Neural crest cell (in vitro differentiated cells): ENCODE measurements around the gene PRSS21. TPM values are rescaled to one million over a fixed set of nuclear protein-coding genes. Genes with fewer than 3 reads are reported as not detected.

Experiments
- DNase-seq: peaks from one replicate; pipeline ENCODE4 v3.0.0; 2021; ENCODE audit warnings: low read depth, mixed read lengths, low spot score
- H3K27ac Mint-ChIP-seq: one replicate; pipeline ENCODE4 v1.8.0; 2021; ENCODE audit warnings: mild to moderate bottlenecking, mixed read lengths; ENCODE audit not compliant: unreplicated experiment
- H3K27me3 Mint-ChIP-seq: 2 replicates; pipeline ENCODE4 v1.8.0; 2021; ENCODE audit warnings: low read depth, mild to moderate bottlenecking, mixed read lengths
- H3K36me3 Mint-ChIP-seq: 2 replicates; pipeline ENCODE4 v1.8.0; 2021; ENCODE audit warnings: low read depth, mild to moderate bottlenecking, mixed read lengths
- H3K4me1 Mint-ChIP-seq: 2 replicates; pipeline ENCODE4 v1.8.0; 2021; ENCODE audit warnings: mixed read lengths
- H3K4me3 Mint-ChIP-seq: one replicate; pipeline ENCODE4 v1.8.0; 2021; ENCODE audit warnings: mild to moderate bottlenecking, mixed read lengths
- H3K9me3 Mint-ChIP-seq: 2 replicates; pipeline ENCODE4 v1.8.0; 2021; ENCODE audit warnings: mixed read lengths
- CTCF ChIP-seq: fragments of 200-600 bp; sonication (generic); conservative IDR thresholded peaks from 2 replicates; pipeline ENCODE4 v1.5.0; 2021; ENCODE audit warnings: antibody characterized with exemption, mild to moderate bottlenecking
- total RNA-seq: library from RNA; stranded (reverse); gene quantifications from 2 replicates; pipeline ENCODE4 v1.2.1, GENCODE V29; 2021

Gene PRSS21
- total RNA-seq, 1 donor from 2014 or later: not detected

- H3K9me3 Mint-ChIP-seq: no peaks in the 10 kb centered on the region
- peaks cover 82% of the 10 kb centered on the region for H3K27me3 Mint-ChIP-seq
- H3K4me3 Mint-ChIP-seq: peak overlapping the region; percentile 90
- H3K4me1 Mint-ChIP-seq: no peaks in the 10 kb centered on the region
- H3K36me3 Mint-ChIP-seq: no peaks in the 10 kb centered on the region
- DNase-seq: peak; percentile 99
- peak overlapping the region; percentile 95 for H3K27ac Mint-ChIP-seq
- TF ChIP-seq CTCF: peak; percentile 99
Observed at GRCh38 chr16:2867987-2868789, 51.2 kb downstream of the PRSS21 start.

Other genes starting within 250 kb of the PRSS21 start
- 27.4 and 27.7 TPM in 2 replicates for gene KCTD5, start 134.7 kb upstream of the PRSS21 start, total RNA-seq
- gene PRSS27, start 97.0 kb upstream of the PRSS21 start, total RNA-seq: 5.3 and 7.8 TPM in 2 replicates
- gene SRRM2, start 64.6 kb upstream of the PRSS21 start, total RNA-seq: 779 and 803 TPM in 2 replicates
- gene ELOB, start 40.0 kb upstream of the PRSS21 start, total RNA-seq: 249 and 261 TPM in 2 replicates
- 0.23 and 0.39 TPM in 2 replicates for gene PRSS33, start 29.7 kb upstream of the PRSS21 start, total RNA-seq
- not detected in 2 replicates for gene PRSS41, start 18.8 kb upstream of the PRSS21 start, total RNA-seq
- not detected in 2 replicates for gene ZG16B, start 13.1 kb downstream of the PRSS21 start, total RNA-seq
- gene PRSS22, start 40.9 kb downstream of the PRSS21 start, total RNA-seq: not detected in 2 replicates
- 32.3 and 32.4 TPM in 2 replicates for gene FLYWCH2, start 66.0 kb downstream of the PRSS21 start, total RNA-seq
- gene FLYWCH1, start 94.7 kb downstream of the PRSS21 start, total RNA-seq: 26.4 and 26.7 TPM in 2 replicates
- 1.0 TPM in 2 replicates for gene KREMEN2, start 147.0 kb downstream of the PRSS21 start, total RNA-seq
- 53.3 and 53.4 TPM in 2 replicates for gene PAQR4, start 152.1 kb downstream of the PRSS21 start, total RNA-seq
- gene PKMYT1, start 163.2 kb downstream of the PRSS21 start, total RNA-seq: 80.1 and 82.2 TPM in 2 replicates
- gene CLDN9, start 195.7 kb downstream of the PRSS21 start, total RNA-seq: not detected in 2 replicates
- gene CLDN6, start 200.9 kb downstream of the PRSS21 start, total RNA-seq: 0.47 and 0.55 TPM in 2 replicates
- 3.1 and 3.5 TPM in 2 replicates for gene TNFRSF12A, start 203.1 kb downstream of the PRSS21 start, total RNA-seq
- 23.7 and 28.6 TPM in 2 replicates for gene HCFC1R1, start 206.7 kb downstream of the PRSS21 start, total RNA-seq
- gene THOC6, start 206.8 kb downstream of the PRSS21 start, total RNA-seq: 62.5 and 68.0 TPM in 2 replicates
- not detected in 2 replicates for gene BICDL2, start 219.7 kb downstream of the PRSS21 start, total RNA-seq
- gene MMP25, start 229.3 kb downstream of the PRSS21 start, total RNA-seq: 0.64 and 0.96 TPM in 2 replicates
- not detected in 2 replicates for gene IL32, start 248.4 kb downstream of the PRSS21 start, total RNA-seq